Measurements from ENCODE around the gene PPP1CC. TPM values are rescaled to one million over a fixed set of nuclear protein-coding genes. Genes with fewer than 3 reads are reported as not detected.
"Not testable (repeated sequence)": the region's sequence is repeated elsewhere in the genome, so short reads cannot be mapped to it uniquely, and the experiment has no call there.

Gene PPP1CC
- total and polyA plus RNA-seq, 7 donors: 107 to 272 (median 153) TPM

DNA sequence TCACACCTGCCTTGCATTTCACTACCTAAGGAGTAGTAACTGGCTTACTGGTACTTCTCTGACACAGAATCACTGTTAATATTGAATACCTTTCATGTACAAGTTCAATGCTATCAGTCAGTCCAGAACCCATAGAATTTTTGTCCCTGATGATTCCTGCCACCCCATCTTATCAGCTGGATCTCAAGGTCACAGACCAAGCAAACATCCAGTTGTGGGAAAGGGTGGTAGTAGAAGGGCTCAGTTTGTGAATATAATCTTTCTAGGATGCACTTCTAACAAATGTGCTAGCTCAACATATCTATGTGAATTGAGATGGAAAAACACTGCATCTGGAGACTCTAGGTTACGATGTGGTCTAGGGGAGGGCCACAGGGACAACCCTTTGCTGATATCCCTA, 14.1 kb downstream of the PPP1CC start:
- intact Hi-C loops (cut with DNase I): no loop called here
- Histone ChIP-seq H3K36me3 (peaks cover 16 to 81% (median 39%) of the 10 kb centered on the region in 4 donors), H3K9me3 (no peaks in the 10 kb centered on the region), H3K4me1 (peaks cover 0 to 25% (median 19%) of the 10 kb centered on the region in 4 donors), H3K27me3 (no peaks in the 10 kb centered on the region), H3K27ac (no peak overlapping the region), H3K4me3 (no peak overlapping the region)
- DNase-seq: no peak
- no peak for TF ChIP-seq EP300 (IDR thresholded peaks at IDR 0.05)
- no peak for TF ChIP-seq POLR2AphosphoS5 (IDR thresholded peaks at IDR 0.05)
- TF ChIP-seq, protein P1, sequence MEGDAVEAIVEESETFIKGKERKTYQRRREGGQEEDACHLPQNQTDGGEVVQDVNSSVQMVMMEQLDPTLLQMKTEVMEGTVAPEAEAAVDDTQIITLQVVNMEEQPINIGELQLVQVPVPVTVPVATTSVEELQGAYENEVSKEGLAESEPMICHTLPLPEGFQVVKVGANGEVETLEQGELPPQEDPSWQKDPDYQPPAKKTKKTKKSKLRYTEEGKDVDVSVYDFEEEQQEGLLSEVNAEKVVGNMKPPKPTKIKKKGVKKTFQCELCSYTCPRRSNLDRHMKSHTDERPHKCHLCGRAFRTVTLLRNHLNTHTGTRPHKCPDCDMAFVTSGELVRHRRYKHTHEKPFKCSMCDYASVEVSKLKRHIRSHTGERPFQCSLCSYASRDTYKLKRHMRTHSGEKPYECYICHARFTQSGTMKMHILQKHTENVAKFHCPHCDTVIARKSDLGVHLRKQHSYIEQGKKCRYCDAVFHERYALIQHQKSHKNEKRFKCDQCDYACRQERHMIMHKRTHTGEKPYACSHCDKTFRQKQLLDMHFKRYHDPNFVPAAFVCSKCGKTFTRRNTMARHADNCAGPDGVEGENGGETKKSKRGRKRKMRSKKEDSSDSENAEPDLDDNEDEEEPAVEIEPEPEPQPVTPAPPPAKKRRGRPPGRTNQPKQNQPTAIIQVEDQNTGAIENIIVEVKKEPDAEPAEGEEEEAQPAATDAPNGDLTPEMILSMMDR (IDR thresholded peaks at IDR 0.05): no peak
- no peak for TF ChIP-seq POLR2A (IDR thresholded peaks at IDR 0.05)
- 95 to 98% methylated on average over 1 of the region's 1 CpG for WGBS, 2 donors

DNA sequence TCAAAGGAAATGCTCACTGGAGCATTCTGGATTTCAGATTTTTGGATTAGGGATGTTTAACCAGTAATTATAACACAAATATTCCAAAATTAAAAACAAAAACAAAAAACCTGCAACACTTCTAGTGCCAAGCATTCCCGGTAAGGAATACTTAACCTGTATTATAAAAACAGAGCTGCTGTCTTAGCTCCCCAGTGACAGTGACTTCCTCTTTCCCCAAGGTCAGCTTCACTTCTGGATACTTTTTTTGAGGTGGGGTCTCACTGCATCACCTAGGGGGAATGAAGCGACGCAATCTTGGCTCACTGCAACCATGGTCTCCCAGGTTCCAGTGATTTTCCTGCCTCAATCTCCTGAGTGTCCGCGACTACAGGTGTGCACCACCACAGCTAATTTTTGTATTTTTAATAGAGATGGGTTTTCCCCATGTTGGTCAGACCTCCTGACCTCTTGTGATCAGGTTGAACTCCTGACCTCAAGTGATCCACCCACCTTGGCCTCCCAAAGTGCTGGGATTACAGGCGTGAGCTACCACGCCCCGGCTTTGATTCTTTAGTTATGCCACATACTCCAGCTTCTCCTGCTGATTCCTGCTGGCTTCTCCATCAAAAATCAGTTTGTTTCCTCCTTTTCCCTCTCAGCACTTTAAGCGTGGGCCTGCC, 15.9 kb downstream of the PPP1CC start:
- Histone ChIP-seq H3K9me3 (no peaks in the 10 kb centered on the region), H3K27me3 (no peaks in the 10 kb centered on the region), H3K36me3 (peaks cover 25 to 97% (median 45%) of the 10 kb centered on the region in 4 donors), H3K27ac (no peak overlapping the region), H3K4me3 (no peak overlapping the region), H3K4me1 (peaks cover 0 to 7% (median 2%) of the 10 kb centered on the region in 4 donors)
- TF ChIP-seq, protein P1 (IDR thresholded peaks at IDR 0.05): no peak
- no peak for TF ChIP-seq EP300 (IDR thresholded peaks at IDR 0.05)
- TF ChIP-seq POLR2AphosphoS5 (IDR thresholded peaks at IDR 0.05): no peak
- no peak for TF ChIP-seq POLR2A (IDR thresholded peaks at IDR 0.05)
- intact Hi-C loops (cut with DNase I): no loop called here
- 82 to 89% methylated on average over 9 of the region's 9 CpGs for WGBS, 2 donors
- DNase-seq: no peak

DNA sequence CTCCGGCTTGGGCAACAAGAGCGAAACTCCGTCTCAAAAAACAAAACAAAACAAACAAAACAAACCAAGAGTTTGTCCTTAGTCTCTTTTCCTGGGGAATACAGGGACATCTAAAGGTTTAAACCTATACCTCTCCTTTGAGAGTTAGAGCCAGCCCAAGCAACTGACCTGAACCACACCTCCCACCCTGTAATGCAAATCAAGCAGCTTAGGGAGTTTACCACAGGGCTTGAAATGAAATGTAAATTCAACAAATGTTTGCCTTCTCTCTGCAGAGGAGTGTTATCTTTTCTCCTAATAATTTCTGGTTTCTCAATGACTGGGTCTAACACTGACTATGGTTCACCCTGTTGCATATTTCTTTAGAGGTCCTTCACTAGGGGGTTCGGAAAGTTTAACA, 16.7 kb downstream of the PPP1CC start:
- Histone ChIP-seq H3K27me3 (no peaks in the 10 kb centered on the region), H3K36me3 (peaks cover 26 to 97% (median 45%) of the 10 kb centered on the region in 4 donors), H3K27ac (no peak overlapping the region), H3K9me3 (no peaks in the 10 kb centered on the region), H3K4me1 (no peaks in the 10 kb centered on the region), H3K4me3 (no peak overlapping the region)
- DNase-seq: no peak
- 91 to 98% methylated on average over 4 of the region's 4 CpGs for WGBS, 2 donors
- TF ChIP-seq POLR2AphosphoS5 (IDR thresholded peaks at IDR 0.05) (no peak), EP300 (IDR thresholded peaks at IDR 0.05) (no peak), POLR2A (IDR thresholded peaks at IDR 0.05) (no peak)
- TF ChIP-seq, protein P1 (IDR thresholded peaks at IDR 0.05): no peak
- intact Hi-C loops (cut with DNase I): no loop called here

DNA sequence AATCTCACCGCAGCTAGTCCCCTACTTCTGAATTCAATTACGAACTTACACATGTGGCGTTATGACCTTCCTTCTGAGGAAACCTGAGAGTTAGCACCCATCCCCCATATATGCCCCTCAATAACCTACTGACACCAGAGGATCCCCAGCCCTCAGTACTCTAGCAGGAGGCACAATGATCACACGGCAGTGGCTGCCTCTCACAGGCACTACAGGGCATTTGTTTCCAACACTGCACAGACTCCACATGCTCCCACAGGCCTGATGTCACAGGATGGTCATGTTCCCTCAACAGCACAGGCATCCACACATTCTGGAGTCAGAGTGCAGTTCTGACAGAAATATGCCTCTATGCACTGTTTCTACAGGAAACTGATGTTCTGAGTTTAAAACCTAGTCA, 17.4 kb downstream of the PPP1CC start:
- no peak overlapping the region for H3K27ac ChIP-seq
- no peak for DNase-seq
- H3K4me3 ChIP-seq: no peak overlapping the region
- peaks cover 22 to 97% (median 49%) of the 10 kb centered on the region in 4 donors for H3K36me3 ChIP-seq
- H3K27me3 ChIP-seq: no peaks in the 10 kb centered on the region
- TF ChIP-seq POLR2AphosphoS5 (IDR thresholded peaks at IDR 0.05) (no peak), EP300 (IDR thresholded peaks at IDR 0.05) (no peak)
- no peaks in the 10 kb centered on the region for H3K9me3 ChIP-seq
- no peaks in the 10 kb centered on the region for H3K4me1 ChIP-seq
- intact Hi-C loops (cut with DNase I): no loop called here
- 91% methylated on average over 4 of the region's 4 CpGs for WGBS, 2 donors

DNA sequence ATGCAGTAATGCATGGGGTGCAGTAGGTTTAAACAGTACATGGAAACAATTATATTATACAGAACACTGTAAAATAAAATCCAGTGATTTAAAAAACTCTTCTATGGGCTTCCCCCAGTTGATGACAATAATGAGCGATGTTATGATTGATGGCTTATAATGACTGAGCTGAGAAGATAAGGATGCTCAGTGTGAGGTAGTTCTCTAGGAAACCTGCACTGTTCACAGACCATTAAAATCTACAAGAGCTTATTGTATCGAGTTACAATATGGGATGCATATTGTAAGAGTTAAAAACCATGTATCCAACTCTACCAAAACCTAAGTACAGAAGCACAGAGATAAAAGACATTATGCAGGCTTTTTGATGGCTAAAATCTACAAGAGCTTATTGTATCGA, 19.8 kb downstream of the PPP1CC start:
- H3K9me3 ChIP-seq; H3K4me3 ChIP-seq; intact Hi-C loops (cut with DNase I); DNase-seq; H3K27ac ChIP-seq; H3K4me1 ChIP-seq; H3K27me3 ChIP-seq: not testable (repeated sequence)
- 90 to 93% methylated on average over 3 of the region's 3 CpGs for WGBS, 2 donors
- H3K36me3 ChIP-seq: peaks cover 24 to 99% (median 46%) of the 10 kb centered on the region in 4 donors

DNA sequence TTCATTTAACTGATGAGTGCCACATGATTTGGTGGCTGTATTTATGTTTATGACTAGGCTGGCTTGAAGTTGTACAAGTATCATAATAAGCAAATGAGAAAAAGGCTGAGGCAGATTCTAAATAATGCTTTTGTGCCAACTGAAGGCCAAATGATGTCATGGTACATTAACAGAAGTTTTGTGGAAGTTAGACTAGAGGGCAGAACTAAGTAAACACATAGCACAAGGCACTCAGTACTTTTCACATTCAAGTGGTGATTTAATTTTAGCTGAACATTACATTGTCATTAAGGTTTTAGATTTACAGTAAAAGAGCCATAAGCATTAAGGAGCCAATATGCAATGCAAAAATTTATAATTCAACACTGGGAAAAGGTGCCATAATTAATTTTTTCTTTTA, 21.1 kb downstream of the PPP1CC start:
- Histone ChIP-seq H3K9me3 (no peaks in the 10 kb centered on the region), H3K36me3 (peaks cover 24 to 93% (median 44%) of the 10 kb centered on the region in 4 donors)
- intact Hi-C loops (cut with DNase I): no loop called here

More for the DNA sequence above, 21.1 kb downstream of the PPP1CC start:
- DNase-seq: no peak
- Histone ChIP-seq H3K27me3 (no peaks in the 10 kb centered on the region), H3K4me3 (no peak overlapping the region), H3K27ac (no peak overlapping the region), H3K4me1 (no peaks in the 10 kb centered on the region)
- TF ChIP-seq EP300 (IDR thresholded peaks at IDR 0.05) (no peak), POLR2AphosphoS5 (IDR thresholded peaks at IDR 0.05) (no peak), POLR2A (IDR thresholded peaks at IDR 0.05) (no peak)
- TF ChIP-seq, protein P1 (IDR thresholded peaks at IDR 0.05): no peak
